ENCODE results near the gene MRPL17.
"Not testable (repeated sequence)": the region's sequence is repeated elsewhere in the genome, so short reads cannot be mapped to it uniquely, and the experiment has no call there.

MRPL17 gene

DNA sequence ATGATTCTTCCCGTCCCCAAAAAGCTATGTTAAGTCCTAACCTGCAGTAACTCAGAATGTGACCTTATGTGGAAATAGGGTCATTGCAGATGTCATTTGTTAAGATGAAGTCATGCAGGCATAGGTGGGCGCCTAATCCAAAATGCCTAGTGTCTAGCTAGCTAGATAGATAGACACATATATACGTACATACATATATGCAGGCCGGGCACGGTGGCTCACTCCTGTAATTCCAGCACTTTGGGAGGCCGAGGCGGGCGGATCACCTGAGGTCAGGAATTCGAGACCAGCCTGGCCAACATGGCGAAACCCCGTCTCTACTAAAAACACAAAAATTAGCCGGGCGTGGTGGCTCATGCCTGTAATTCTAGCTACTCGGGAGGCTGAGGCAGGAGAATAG, 928 bp upstream of the MRPL17 start:
- not testable (repeated sequence) for DNase-seq (ENCODE audit: low read depth in 2 of 2, low spot score in 1 of 2)

DNA sequence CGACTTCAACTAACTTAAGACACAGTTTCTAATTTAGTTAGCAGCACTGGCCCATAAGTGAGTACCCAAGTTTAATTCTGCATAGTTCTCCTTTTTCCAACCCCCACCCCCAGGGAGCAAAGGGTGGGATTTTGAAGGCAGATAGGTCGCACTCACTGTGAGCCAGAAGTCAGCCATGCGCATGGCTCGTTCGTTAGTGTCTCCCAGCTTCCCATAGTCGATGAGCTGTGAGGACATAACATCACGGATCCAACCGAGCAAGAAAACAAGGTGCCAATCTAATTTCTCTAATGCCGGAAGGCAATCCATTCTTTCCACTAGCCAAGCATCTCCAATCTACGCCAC, 577 bp downstream of the MRPL17 start:
- no peak for DNase-seq (ENCODE audit: low read depth in 2 of 2, low spot score in 1 of 2)

DNA sequence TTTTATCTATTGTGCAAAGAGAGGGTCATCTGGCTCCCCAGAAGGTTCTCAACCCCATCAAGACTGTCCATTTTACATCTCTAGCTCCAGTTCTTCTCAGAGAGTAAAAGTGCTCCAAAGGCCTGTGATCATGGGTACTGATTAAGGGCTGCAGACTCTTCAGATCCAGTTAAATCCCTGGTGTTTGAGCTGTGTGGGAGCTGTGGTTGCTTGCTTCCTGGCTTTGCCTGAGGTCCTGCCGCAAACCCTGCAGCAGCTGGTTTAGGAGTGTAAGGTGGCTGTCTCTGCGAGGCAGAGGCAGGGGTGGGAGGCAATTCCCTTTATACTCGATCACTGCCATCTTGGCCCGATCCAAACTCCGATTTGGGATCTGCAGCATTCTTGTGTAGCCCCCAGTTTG, 1.2 kb downstream of the MRPL17 start:
- DNase-seq (ENCODE audit: low read depth in 2 of 2, low spot score in 1 of 2) = no peak

DNA sequence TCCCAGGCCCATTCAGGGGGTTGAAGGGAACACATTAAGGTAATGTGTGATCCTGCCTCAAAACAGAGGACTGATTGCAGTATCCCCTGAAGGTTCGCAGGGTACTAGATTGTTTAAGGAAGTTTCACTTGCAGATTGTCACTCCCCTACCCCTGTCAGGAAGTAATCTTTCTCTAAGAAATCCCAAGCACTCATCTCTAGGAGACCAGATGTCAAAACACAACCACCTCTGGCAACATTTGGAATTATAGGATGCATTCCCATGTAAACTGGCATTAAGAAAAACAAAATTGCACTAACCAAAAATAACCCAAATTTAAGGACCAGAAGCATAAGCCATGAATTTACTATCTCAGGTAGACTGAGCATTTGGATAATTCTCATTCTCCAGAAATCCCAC, 1.6 kb downstream of the MRPL17 start:
- DNase-seq (ENCODE audit: low read depth in 2 of 2, low spot score in 1 of 2) = no peak

DNA sequence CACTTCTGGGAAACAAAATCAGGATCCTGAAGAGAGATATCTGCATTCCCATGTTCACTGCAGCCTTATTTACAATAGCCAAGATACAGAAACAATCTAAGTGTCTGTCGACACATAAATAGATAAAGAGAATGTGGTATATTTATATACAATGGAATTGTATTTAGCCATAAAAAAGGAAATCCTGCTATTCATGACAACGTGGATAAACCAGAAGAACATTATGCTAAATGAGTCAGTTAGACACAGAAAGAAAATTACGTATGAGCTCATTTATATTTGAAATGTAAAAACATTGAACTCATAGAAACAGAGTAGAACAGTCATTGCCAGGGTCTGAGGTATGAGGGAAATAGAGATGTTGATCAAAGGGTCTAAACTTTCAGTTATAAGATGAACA, 6.1 kb downstream of the MRPL17 start:
- no peak for DNase-seq (ENCODE audit: low read depth in 2 of 2, low spot score in 1 of 2)

DNA sequence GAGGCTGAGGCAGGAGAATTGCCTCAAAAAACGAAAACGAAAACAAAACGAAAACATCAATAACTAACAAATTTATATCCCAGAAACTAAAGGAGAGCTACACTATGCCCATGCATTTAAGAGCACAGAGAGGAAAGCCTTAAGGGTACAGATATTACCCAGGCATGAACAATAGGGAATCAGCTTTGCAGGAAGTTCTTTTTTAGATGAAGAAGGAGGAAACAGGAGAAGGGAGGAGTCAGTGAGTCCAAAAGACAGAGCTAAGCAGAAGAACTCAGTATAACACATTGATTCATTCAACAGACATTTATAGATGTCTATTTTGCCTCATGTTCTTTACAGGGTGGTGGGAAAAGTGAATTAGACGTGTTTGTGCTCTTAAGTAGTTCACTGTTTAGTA, 8.3 kb downstream of the MRPL17 start:
- no peak for DNase-seq (ENCODE audit: low read depth in 2 of 2, low spot score in 1 of 2)

DNA sequence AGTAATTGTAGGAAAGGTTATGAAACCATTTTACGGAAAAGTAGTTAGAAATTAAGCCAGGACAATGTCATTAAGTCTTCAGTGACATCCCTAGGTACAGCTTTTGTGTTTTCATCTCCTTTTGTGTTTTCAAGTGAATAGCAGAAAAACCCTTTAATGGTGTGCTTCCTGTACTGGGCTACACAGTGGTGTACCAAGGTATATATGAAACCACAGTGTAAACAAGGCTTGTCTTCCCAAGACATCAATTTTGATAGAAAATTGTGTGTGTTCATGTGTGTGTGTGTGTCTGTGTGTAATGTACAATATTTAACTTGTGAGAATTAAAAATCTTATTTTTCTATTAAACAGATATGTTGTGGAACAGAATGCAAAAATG, 8.9 kb downstream of the MRPL17 start:
- no peak for DNase-seq (ENCODE audit: low read depth in 2 of 2, low spot score in 1 of 2)

DNA sequence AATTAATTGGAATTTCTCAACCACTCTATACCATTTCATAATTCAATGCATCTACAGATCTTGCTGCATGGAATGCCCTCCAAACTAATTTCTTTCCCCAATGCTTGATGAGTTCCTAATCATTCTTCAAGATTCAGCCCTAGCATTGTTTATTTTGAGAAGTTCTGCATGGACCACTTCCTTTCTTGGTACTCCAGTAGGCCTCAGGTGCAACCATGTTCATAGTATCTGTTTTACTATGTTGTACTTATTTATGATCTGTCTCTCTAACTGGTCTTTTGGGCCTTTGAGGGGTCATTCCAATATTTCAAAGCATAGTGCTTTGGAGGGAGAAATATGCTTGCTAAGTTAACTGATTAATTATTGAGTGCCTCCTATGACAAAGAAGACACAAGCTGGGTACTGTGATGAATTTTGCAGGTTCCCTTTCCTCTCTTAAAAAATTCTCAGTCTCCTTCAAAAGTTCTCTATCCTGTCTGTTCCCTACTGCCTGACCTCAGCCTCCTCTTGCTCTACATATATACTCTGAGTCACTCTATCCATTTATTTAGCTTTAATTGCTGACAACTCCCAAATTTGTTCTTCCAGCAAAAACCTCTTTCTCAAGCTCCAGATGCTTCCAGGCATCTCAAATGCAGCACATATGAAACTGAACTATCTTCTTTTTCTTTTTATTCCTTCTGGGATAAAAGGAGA, 9.5 kb downstream of the MRPL17 start:
- DNase-seq (ENCODE audit: low read depth in 2 of 2, low spot score in 1 of 2) = no peak

DNA sequence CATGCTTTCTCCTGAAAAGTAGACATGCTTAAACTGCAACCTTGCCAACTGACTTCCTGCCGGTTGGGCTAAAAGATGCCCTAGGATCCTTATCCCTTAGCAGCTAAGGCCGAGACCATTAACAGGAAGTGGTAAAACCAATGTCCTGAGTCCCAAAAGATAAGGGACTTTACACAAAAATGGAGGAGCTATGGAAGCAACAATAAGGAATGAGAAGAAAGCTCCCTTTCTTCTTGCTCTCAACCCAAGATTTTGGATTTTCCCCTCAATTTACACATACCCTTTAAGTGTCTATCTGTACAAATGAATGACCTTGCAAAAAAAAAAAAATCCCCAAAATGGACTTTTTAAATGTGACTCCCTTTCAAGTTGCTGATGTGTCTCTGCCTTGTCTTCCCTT, 11.1 kb downstream of the MRPL17 start:
- DNase-seq (ENCODE audit: low read depth in 2 of 2, low spot score in 1 of 2) = no peak

DNA sequence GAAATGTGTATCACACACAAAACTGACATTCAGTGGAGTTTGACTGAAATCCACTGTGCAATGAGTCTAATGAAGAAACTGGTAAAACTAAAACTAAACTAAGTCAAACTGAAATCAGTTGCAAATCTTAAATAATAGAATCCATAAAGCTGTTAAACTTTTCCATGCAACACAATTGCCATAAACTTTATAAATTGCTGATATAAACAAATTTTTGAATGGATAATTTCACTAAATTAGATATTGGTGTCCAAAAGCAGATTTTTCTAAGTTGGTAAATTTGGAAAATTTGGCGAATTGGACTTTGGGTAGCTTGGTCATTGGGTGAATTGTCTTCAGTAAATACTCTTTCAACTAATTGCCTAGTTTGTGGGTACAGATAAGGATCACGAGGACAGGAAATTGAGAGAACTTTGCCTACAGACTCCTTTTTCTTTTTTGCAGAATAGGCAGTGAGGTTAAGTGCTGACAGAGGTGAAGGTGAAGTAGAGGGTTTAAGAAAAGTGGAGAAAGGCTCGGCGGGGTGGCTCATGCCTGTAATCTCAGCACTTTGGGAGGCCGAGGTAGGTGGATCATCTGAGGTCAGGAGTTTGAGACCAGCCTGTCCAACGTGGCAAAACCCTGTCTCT, 12.8 kb downstream of the MRPL17 start:
- no peak for DNase-seq (ENCODE audit: low read depth in 2 of 2, low spot score in 1 of 2)

DNA sequence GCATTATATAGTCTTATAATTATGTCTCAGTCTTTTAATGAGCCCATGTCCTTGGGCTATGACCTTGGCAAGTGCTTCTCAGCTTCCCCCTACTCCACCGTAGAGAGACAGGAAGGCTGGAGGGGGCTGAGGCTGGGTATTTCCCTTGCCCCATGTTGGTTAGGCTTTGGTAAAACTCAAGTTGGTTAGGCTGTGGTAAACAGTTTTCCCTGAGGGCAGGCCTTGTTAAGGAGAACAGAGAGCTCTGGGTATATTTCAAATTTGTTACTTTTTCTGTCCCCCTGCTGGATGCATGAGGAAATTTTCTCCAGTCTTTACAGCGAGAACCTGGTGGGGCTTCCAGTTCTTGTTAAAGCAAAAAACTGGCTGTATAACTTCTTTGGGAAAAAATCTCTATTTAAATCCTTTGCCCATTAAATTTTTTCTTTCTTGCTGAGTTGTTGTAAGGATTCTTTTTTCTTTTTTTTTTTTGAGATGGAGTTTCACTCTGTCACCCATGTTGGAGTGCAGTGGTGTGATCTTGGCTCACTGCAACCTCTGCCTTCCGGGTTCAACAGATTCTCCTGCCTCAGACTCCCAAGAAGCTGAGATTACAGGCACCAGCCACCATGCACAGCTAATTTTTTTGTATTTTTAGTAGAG, 15.3 kb downstream of the MRPL17 start:
- no peak for DNase-seq (ENCODE audit: low read depth in 2 of 2, low spot score in 1 of 2)

DNA sequence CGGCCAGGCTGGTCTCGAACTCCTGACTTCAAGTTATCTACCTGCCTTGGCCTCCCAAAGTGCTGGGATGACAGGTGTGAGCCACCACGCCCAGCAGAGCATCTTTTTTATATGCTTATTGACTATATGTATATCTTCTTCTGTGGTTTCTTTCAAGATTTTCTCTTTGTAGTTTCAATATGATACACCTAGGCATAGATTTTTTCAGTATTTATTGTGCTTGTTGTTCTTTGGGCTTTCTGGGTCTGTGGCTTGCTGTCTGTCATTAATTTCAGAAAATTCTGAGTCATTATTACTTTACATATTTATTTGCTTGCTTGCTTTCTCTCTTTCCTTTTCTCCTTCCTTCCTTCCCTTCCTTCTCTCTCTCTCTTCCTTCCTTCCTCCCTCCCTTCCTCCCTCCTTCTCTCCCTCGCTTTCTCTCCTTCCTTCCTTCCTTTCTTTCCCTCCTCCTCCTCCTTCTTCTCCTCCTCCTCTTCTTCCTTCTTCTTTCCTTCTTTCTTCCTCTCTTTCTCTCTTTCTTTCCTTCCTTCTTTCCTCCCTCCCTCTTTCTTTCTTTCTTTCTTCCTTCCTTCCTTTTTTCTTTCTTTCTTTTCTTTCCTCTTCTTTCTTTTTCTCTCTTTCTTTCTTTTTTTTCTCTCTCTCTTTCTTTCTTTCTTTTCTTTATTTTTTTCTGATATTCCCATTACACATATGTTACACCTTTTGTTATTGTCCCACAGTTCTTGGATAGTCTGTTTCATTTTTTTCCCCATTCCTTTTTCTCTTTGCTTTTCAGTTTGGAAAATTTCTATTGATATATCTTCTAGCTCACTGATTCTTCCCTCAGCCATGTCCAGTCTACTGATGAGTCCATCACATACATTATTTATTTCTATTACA, 16.6 kb downstream of the MRPL17 start:
- no peak for DNase-seq (ENCODE audit: low read depth in 2 of 2, low spot score in 1 of 2)

DNA sequence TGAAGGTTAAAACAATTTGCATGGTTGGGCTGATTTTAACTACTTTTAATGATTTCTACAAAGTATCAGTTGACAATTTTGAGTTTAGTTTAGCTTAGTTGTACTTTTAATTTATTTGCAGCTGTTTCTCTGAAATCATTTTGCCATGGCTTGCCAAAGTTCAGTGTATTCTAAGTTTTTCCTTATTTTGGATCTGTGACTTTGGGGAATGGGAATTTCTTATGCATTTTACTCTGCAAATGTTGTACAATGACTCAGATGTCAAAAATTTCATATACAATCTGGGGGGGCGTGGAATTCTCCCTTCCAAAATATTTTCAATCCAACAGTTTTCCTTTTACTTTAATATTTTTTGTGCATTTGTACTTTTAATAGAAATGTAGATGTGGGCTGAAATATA, 18.6 kb downstream of the MRPL17 start:
- DNase-seq (ENCODE audit: low read depth in 2 of 2, low spot score in 1 of 2) = no peak

DNA sequence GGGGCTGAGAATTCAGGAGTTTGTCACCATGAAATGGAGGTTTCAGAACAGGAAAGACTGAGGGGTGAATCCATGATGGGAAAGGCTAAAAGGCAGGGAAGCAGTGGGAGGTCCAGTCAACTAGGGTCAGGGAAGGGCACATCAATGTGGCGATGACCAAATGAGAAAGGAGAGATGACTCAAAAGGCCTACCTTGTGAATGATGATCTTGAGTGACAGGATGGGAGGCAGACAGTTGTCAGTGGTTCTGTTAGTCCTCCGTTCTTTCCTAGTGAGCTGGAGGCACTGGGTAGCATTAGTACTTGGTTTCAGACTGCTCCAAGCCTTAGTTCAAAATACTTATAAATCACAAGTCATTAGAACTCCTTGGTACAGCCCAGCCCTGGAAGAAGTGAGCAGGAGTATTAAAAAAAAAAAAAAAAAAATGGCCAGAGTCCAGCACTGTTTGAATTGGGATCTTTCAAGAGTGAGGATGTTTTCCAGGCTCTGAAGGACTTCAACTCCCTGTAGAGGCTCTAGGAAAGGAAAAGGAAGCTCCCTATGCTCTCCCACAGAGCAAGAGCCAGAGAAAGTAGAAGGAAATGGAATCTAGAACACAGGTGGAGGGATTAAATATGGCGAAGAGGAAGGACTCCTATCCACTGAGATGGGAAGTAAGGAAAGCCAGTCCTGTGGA, 19.2 kb downstream of the MRPL17 start:
- no peak for DNase-seq (ENCODE audit: low read depth in 2 of 2, low spot score in 1 of 2)

DNA sequence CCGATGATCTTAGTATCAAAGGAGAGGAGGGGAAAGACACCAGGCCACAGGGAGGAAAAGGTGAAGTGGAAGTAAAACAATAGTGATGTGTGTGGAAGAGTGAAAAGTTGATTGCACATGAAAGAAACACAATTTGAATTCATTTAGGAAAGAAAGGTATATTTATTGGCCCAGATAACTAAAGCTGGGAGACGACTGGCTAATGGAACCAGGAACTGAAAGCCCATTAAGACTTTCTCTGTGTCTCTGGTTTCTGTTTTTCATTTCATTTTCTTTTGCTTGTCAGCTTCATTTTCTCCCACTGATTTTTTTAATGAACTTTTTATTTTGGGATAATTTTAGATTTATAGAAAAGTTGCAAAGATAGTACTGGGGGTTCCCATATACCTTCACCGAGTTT, 22.4 kb downstream of the MRPL17 start:
- DNase-seq (ENCODE audit: low read depth in 2 of 2, low spot score in 1 of 2) = no peak

DNA sequence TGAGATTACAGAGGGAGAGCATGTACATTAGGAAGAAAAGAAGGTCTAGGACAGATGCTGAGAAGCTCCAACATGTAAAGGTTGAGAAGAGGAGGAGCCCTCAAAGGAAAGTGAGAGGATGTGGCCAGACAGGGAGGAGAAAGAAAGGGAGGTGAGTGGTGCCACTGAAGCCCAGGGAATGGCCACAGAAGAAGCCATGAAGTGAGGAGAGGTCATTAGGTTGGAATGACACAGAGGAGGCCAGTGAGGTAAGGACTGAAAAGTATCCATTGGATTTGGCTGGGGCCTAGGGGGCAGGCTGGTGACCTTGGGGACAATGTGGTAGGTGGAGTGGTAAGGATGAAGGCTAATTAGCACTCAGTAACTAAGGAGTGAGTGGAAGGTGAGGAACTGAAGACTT, 24.5 kb downstream of the MRPL17 start:
- DNase-seq (ENCODE audit: low read depth in 2 of 2, low spot score in 1 of 2) = no peak

DNA sequence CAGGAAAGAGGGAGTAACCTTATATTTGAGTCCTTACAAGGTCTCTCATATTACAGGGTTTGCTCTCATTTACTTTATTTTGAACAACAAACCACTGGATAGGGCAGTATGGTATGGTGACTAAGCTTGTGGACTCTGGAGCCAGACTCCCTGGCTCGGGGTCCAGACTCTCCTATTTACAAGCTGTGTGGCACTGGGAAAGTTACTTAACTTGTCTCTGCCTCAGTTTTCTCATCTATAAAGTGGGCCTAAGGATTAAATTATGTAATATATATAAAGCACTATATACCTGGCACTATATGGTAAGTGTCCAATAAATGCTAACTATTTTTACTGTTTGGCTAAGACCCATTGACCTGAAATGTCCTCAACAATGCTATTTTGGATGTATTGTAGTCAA, 25.8 kb downstream of the MRPL17 start:
- DNase-seq (ENCODE audit: low read depth in 2 of 2, low spot score in 1 of 2) = no peak

DNA sequence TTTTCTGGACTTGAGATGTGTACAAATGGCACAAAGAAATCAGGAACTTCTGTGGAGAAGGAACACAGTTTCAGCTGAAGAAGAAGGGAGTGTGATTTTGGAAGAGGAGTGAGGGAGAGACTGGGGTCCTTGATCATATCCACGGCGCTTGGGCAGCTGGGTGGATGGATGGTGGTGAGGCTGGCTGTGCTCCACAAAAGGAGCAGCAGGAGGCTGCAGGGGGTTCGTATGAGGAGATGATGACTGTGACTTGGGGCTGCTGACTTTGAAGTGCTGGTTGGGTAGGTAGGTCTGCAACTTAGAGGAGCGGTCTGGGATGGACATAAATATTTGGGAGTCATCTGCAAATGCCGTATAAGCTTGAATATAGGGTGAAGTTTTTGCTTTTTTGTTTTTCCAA, 26.2 kb downstream of the MRPL17 start:
- no peak for DNase-seq (ENCODE audit: low read depth in 2 of 2, low spot score in 1 of 2)

DNA sequence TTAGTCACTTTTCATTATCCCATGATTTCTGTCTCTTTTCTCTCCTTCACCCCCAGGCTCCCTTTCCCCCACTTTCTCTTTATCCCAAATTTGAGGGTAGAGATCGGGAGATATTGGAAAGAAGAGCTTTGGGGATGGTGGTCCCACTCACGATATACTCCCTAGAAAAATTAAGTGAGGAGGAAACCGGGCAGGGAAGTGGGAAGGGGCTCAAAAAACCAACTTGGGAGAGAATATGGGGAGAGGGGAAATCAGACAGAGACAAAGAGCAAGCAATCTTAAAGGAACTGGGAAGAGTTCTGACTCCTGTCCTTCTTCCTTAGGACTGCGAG, 26.6 kb downstream of the MRPL17 start:
- no peak for DNase-seq (ENCODE audit: low read depth in 2 of 2, low spot score in 1 of 2)

DNA sequence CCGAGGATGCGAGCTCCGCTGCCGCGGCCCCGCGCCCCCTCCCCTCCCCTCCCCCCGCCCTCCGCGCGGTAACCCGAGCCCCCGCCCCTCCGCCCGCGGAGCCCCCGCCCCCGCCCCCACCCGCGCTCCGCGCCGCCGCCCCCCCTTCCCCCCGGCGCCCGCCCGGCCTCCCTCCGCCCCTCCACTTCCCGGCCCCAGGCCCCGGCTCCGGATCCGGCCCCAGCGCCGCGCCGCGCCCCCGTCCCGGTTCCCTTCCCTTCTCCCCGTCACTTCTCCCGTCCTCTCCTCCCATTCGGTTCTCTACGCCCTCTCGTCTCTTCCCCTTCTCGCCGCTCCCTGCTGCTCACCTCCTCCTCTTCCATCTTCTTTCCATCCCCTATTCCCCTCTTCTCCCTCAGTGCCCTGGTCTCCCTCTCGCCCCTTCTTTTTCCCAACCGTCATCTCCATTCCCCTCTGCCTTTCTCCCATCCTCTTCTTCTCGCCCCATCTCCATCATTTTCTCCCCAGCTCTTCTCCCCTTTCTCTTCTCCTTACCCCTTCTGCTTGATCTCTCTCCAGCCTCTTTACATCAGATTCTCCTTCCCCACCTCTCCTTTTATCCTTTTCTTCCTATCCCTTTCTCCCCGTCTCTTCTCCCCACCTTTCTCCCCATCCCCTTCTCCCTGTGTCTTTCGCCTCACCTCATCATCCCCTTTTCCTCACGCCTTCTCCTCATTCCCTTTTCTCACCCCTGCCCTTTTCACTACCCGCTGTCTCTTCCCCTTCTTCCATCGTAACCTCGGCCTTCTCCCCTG, 27.2 kb downstream of the MRPL17 start, which contains the start of gene DCHS1:
Gene DCHS1, minus strand, starts transcription at position 20 of the 794 bp plus-strand sequence. CDS start 14,196 bp downstream, outside the sequence.
- DNase-seq (ENCODE audit: low read depth in 2 of 2, low spot score in 1 of 2) = no peak
